GM19372 (cell line): ENCODE measurements around the gene TNIP2.

Source experiments
- ATAC-seq: cut with Tn5 transposase; IDR thresholded peaks from one replicate; pipeline ENCODE4 v1.9.1; 2021; ENCODE audit warnings: mild to moderate bottlenecking, low read depth, moderate library complexity; ENCODE audit not compliant: unreplicated experiment

TNIP2 gene

DNA sequence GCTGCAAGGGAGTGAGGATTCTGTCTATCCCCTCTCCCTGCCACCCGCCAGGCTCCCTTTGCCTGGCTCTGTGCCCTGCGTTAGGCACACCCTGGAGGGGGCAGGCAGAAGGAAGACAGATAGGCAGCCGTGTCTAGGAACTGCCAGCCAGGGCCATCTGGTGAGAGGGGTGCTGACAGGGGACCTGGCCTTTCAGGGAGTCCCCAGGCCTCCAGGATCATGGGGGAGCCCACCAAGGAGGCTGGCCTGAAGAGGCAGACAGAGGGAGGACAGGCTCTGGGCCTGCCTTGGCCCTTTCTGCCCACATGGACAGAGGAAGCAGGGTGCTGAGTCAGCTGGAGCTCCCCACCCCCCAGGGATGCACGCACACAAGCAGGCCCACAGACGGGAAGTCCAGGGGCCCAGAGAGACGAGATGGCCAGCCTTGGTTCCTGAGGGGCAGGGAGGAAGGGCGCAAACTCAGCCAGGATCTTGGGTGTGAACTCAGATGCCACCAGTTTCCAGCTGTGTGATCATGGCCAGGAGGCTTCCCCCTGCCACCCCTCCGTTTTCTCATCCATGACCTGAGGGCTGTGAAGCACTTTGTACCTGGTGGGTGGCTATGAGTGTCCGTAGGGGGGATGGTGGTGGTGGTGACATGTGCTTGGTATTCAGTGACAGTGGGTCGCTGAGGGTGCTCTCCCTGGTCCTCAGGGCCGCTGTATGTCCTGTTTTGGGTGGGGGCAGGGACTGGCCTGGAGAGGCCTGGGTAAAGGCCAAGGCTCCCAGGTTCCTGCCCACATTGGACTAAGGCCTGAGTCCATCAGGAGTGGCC is 38.6 kb upstream of the TNIP2 start:
- no peak for ATAC-seq

DNA sequence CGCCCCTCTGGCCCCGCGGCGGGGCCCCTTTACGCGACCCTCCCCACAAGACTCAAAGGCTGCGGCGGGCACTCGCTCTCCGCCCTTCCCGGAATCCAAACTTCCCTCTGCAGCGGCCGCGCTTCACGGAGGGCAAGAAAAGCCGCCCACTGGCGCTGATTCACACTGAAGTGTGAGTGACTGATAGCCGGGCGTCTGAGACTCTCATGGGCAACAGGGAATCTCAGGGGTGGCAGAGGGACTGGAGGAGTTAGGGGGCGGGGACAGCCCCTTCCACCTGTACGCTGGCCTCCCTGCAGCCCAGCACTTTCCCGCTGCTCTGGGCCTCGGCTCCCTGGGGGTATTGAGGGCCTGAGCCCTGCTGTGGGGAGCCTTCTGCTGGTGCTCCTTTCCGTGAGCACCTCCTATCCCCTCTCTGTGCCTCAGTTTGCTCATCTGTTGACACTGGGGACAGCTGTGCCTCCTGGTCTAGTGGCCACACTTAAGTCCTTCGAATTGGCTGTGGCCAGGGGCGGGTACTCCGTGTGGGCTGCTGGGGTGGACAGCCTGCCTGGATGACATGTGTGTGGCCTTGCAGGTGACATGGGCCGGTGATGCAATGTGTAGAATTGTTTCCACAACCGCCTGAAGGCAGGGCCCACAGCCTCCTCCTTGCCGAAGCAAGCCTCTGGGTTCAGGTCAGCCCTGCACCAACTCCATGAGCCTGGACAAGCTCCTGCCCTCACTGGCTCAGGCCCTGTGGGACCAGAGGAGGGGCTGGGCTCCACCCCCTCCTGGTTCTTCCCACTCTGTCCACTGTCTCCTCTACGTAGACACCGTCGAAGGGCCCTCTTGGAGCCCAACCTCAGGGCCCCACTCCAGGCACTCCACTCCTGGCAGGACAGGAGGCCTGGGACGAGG is 37.7 kb upstream of the TNIP2 start:
- no peak for ATAC-seq

GRCh38 chr4:2792711-2793585 is 36.8 kb upstream of the TNIP2 start, which contains the start of gene SH3BP2:
Gene SH3BP2, plus strand, starts transcription at chr4:2793085. Its CDS starts 27,533 bp downstream, at chr4:2820618.
- ATAC-seq, result no peak

GRCh38 chr4:2792396-2792710 is 36.2 kb upstream of the TNIP2 start:
- ATAC-seq, result no peak

GRCh38 chr4:2791518-2792395 is 35.6 kb upstream of the TNIP2 start:
- ATAC-seq, result no peak

DNA sequence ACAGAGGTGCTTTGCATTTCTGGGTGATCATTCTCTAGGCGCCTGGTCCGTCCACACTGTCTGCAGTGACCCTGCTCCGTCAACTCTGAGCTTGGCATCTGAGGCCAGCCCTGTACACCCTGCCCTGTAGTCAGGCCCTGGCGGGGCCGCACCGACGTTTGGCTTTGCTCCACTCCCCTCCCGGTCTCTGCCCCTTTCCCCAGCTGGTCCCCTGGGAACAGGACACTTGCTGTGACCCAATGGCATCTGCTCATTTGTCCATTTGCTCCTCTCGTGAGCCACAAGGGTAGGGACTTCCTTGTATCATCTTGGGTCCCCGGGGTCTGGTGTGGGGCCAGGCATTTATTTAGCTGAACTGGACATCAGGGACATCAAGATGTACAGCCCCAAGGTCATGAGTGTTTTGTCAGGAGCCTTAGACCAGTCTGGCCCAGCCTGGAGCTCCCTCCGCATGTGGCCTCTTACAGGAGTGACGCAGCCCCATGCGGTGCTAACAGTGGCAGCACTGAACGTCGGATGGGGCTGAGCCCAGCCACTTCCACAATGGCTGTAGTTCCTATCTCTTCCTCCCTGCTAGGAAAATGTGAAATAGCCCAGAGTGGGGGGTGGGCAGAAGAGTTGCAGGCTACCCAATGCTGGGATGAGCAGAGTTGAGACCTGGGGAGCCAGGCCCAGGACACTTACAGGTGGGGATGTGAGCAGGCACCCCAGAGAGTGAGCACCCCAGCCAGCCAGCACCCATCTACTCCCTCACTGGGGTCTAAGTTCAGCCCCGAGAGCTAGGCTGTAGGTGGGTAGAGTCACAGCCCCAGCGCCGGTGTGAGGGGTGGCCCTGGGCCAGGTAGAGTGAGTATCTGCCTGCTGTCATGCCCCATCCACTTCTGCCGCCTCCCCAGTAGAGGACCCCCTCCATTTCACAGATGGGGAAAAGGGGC is 34.7 kb upstream of the TNIP2 start:
- no peak for ATAC-seq

- ATAC-seq, result no peak
These were observed 33.9 kb upstream of the TNIP2 start for GRCh38 chr4:2789793-2790582.

- no peak for ATAC-seq
These were observed 33.2 kb upstream of the TNIP2 start for GRCh38 chr4:2789351-2789750.

GRCh38 chr4:2788532-2789103 is 32.5 kb upstream of the TNIP2 start:
- ATAC-seq, result no peak

- ATAC-seq, result no peak
These were observed 32.0 kb upstream of the TNIP2 start for GRCh38 chr4:2788101-2788500.

GRCh38 chr4:2787230-2788100 is 31.3 kb upstream of the TNIP2 start:
- peak; percentile 72 for ATAC-seq

DNA sequence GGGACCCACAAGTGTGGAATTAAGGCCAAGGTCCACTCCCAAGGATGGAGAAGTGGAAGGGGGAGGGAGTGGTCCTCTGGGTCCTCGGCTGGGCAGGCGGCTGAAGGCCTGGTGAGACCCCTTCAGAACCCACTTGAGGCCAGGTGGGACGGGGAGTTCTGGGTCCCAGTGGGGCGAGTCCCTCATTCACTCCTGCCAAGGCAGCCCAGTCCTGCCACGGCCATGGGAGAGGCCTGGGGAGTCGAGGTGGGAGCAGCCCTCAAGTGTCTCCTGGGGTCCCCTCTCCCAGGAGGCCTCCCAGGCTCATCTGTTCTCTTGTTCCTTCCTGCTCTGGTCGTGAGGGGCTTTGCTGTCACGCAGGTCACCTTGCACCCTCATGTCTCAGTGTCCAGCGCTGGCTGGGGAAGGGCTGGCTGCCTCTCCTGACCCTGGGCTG is 30.7 kb upstream of the TNIP2 start:
- ATAC-seq, result no peak

GRCh38 chr4:2786152-2786671 is 30.1 kb upstream of the TNIP2 start:
- no peak for ATAC-seq

GRCh38 chr4:2785613-2786012 is 29.5 kb upstream of the TNIP2 start:
- ATAC-seq, result no peak

- ATAC-seq, result no peak
These were observed 27.7 kb upstream of the TNIP2 start for GRCh38 chr4:2783790-2784189.

DNA sequence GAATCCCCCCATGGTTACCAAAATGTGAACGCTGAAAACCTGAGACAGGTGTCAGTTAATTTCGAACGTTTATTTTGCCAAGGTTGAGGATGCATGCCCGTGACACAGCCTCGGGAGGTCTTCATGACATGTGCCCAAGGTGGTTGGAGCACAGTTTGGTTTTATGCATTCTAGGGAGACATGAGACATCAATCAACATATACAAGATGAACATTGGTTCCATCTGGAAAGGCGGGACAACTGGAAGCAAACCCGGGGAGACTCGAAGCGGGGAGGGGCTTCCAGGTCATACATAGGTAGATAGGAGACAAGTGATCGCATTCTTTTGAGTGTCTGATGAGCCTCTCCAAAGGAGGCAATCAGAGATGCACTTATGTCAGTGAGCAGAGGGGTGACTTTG is 25.8 kb upstream of the TNIP2 start:
- no peak for ATAC-seq
